MM.1S (cell line): ENCODE data around the gene IFIT1.

Experiments used
- DNase-seq: peaks from one replicate; pipeline ENCODE4 v3.0.0-alpha.2; 2015
- H2AFZ ChIP-seq: fragments of 300-600 bp; sonication (generic); 2 replicates; pipeline ENCODE4 v1.6.0; 2016; ENCODE audit warnings: antibody characterized with exemption, low read length
- H3F3A ChIP-seq: fragments of 300-600 bp; sonication (generic); 2 replicates; pipeline ENCODE4 v1.6.1; 2016; ENCODE audit warnings: mild to moderate bottlenecking, antibody characterized with exemption, low read length, moderate library complexity, mixed read lengths; ENCODE audit not compliant: insufficient read depth
- H3K27ac ChIP-seq: fragments of 300-600 bp; sonication (generic); 2 replicates; pipeline ENCODE4 v1.5.1; 2016; ENCODE audit warnings: mild to moderate bottlenecking, low read length
- H3K27me3 ChIP-seq: fragments of 300-600 bp; sonication (generic); replicated peaks from 2 replicates; pipeline ENCODE4 v1.6.0; 2016; ENCODE audit warnings: low read length; ENCODE audit not compliant: insufficient read depth
- H3K36me3 ChIP-seq: fragments of 300-600 bp; sonication (generic); replicated peaks from 2 replicates; pipeline ENCODE4 v1.6.1; 2016; ENCODE audit warnings: mild to moderate bottlenecking, low read length, mixed read lengths; ENCODE audit not compliant: insufficient read depth
- H3K4me1 ChIP-seq: fragments of 300-600 bp; sonication (generic); 2 replicates; pipeline ENCODE4 v1.6.1; 2016; ENCODE audit warnings: low read length, mixed read lengths
- H3K4me2 ChIP-seq: fragments of 300-600 bp; sonication (generic); 2 replicates; pipeline ENCODE4 v1.6.0; 2016; ENCODE audit warnings: low read depth, low read length
- H3K4me3 ChIP-seq: fragments of 300-600 bp; sonication (generic); 2 replicates; pipeline ENCODE4 v1.5.1; 2016; ENCODE audit warnings: low read length, mixed read lengths
- H3K79me2 ChIP-seq: fragments of 300-600 bp; sonication (generic); 2 replicates; pipeline ENCODE4 v1.6.1; 2016; ENCODE audit warnings: mixed run types, low read length, mixed read lengths
- H3K9ac ChIP-seq: fragments of 300-600 bp; sonication (generic); 2 replicates; pipeline ENCODE4 v1.6.1; 2016; ENCODE audit warnings: low read length, mixed read lengths
- H3K9me2 ChIP-seq: fragments of 300-600 bp; sonication (generic); replicated peaks from 2 replicates; pipeline ENCODE4 v1.6.1; 2016; ENCODE audit warnings: mild to moderate bottlenecking, low read length, mixed read lengths; ENCODE audit not compliant: insufficient read depth
- H3K9me3 ChIP-seq: fragments of 300-600 bp; sonication (generic); replicated peaks from 2 replicates; pipeline ENCODE4 v1.6.1; 2016; ENCODE audit warnings: mild to moderate bottlenecking, low read length, mixed read lengths; ENCODE audit not compliant: insufficient read depth
- H4K20me1 ChIP-seq: fragments of 300-600 bp; sonication (generic); 2 replicates; pipeline ENCODE4 v1.6.1; 2016; ENCODE audit warnings: mild to moderate bottlenecking, low read length, moderate library complexity, mixed read lengths; ENCODE audit not compliant: insufficient read depth
- CTCF ChIP-seq: fragments of 300-600 bp; sonication (generic); IDR thresholded peaks from 2 replicates; pipeline ENCODE4 v1.5.1; 2016; ENCODE audit warnings: antibody characterized with exemption, low read length, mixed read lengths
- EZH2 ChIP-seq: fragments of 300-600 bp; sonication (generic); optimal IDR thresholded peaks from 2 replicates; pipeline ENCODE3; 2017; ENCODE audit warnings: low read depth, mild to moderate bottlenecking, antibody characterized with exemption, low read length, mixed read lengths
- EZH2phosphoT487 ChIP-seq: fragments of 300-600 bp; sonication (generic); IDR thresholded peaks from 2 replicates; pipeline ENCODE4 v1.6.1; 2018; ENCODE audit warnings: antibody characterized with exemption, low read length

The IFIT1 gene

DNA sequence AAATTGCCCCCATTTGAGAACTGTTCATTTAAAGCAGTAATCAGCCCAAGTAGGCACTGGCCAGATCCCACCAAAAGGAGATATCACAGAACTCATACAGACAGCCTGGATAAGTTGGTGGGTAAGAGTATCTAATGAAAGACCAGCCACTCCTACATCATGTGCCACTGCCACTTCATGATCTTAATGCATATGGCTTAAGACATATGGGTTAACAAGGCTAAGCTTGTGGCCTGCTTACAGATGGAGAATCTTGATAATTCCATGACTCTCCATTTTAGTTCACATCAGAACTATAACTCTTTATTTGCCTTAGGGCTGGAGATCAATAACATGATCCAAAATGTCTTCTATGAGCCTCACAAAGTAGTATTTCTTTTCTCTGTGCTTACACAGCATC, 21.3 kb upstream of the IFIT1 start:
- DNase-seq = no peak

DNA sequence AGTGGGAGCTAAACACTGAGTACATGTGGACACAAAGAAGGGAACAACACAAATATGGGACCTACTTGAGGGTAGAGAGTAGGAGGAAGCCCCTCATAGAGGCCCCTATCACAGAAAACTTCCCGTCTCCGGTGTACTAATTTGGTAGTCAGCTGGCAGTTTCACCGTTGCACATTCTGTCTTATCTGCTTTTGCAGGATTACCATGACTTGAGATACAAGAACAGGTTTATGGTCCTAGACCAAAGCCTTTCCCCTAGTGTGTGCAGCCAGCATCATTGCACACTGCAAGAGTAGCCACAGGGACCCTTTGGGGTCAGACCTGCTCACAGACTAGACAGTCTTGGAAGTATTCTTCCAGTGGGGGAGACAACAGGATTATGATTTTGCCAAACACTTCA, 20.4 kb upstream of the IFIT1 start:
- Histone ChIP-seq H3K36me3 (no peaks in the 10 kb centered on the region), H3K9me3 (no peaks in the 10 kb centered on the region)

More for the DNA sequence above, 21.3 kb upstream of the IFIT1 start:
- peaks cover 11% of the 10 kb centered on the region for H3F3A ChIP-seq
- H3K4me3 ChIP-seq = no peak overlapping the region
- H3K4me1 ChIP-seq = peaks cover 25% of the 10 kb centered on the region
- no peaks in the 10 kb centered on the region for H4K20me1 ChIP-seq
- no peak overlapping the region for H3K27ac ChIP-seq
- no peaks in the 10 kb centered on the region for H3K9me3 ChIP-seq
- TF ChIP-seq CTCF = no peak
- no peak for TF ChIP-seq EZH2
- TF ChIP-seq EZH2phosphoT487 = no peak
- no peaks in the 10 kb centered on the region for H3K9me2 ChIP-seq
- H3K27me3 ChIP-seq = no peaks in the 10 kb centered on the region
- no peak overlapping the region for H3K9ac ChIP-seq
- H3K4me2 ChIP-seq = no peak overlapping the region
- H2AFZ ChIP-seq = no peak overlapping the region
- H3K36me3 ChIP-seq = no peaks in the 10 kb centered on the region
- H3K79me2 ChIP-seq = no peaks in the 10 kb centered on the region

DNA sequence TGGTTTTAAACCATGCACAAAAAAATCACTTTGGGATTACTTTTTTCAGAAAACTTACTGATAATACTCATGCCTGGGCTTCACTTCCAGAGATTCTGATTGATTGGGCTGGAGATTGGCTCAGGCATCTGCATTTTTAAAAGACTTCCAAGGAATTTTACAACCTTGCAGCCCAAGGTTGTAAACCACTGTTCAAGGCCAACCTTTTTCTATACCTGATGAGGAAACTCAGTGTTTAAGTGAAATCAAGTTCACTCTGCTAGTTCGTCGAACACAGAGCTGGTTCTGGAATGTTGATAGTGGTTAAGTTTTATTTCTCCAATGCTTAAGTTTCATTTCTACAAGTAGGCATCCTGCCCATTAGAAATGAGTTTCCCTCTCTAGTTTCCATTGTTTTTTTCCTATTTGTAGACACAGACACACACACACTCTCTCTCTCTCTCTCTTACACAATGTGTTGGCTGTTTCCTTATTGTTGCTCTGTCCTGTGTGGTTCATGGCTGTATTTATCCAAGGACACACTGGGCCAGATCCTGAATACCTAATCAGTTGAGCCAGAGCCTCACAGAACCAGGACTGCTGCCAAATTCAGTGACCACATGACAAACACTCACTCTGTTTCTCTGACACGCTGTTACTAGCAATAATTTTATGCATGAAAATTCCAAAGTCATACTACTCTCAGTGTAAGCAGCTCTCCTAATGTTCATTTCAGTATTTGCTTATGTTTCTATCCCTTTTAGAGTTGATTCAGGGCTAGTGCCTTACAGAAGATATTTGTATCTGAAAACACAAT, 18.3 kb upstream of the IFIT1 start:
- Histone ChIP-seq H3F3A (no peaks in the 10 kb centered on the region), H2AFZ (no peak overlapping the region)
- DNase-seq = no peak

More for the DNA sequence above, 20.4 kb upstream of the IFIT1 start:
- H2AFZ ChIP-seq = no peak overlapping the region
- no peak overlapping the region for H3K27ac ChIP-seq
- H3K4me3 ChIP-seq = no peak overlapping the region
- no peak overlapping the region for H3K9ac ChIP-seq
- no peak for DNase-seq
- H3K4me1 ChIP-seq = peaks cover 25% of the 10 kb centered on the region
- no peaks in the 10 kb centered on the region for H4K20me1 ChIP-seq
- H3K79me2 ChIP-seq = no peaks in the 10 kb centered on the region
- no peaks in the 10 kb centered on the region for H3K9me2 ChIP-seq
- H3F3A ChIP-seq = peaks cover 11% of the 10 kb centered on the region
- H3K4me2 ChIP-seq = no peak overlapping the region
- H3K27me3 ChIP-seq = no peaks in the 10 kb centered on the region
- TF ChIP-seq EZH2 = no peak
- no peak for TF ChIP-seq CTCF
- no peak for TF ChIP-seq EZH2phosphoT487

GRCh38 chr10:89374713-89375141, 17.7 kb upstream of the IFIT1 start:
- Histone ChIP-seq H3K4me1 (0 out of 2 replicates have a peak, but pooled peaks cover under 1% of the 10 kb centered on the region), H3F3A (no peaks in the 10 kb centered on the region), H3K9me2 (no peaks in the 10 kb centered on the region), H3K27ac (no peak overlapping the region), H3K9ac (no peak overlapping the region), H3K4me3 (no peak overlapping the region), H3K79me2 (no peaks in the 10 kb centered on the region), H3K27me3 (no peaks in the 10 kb centered on the region), H3K36me3 (no peaks in the 10 kb centered on the region), H4K20me1 (no peaks in the 10 kb centered on the region), H3K9me3 (no peaks in the 10 kb centered on the region), H2AFZ (no peak overlapping the region), H3K4me2 (no peak overlapping the region)
- no peak for DNase-seq
- TF ChIP-seq EZH2phosphoT487 (no peak), EZH2 (no peak), CTCF (no peak)

More for the DNA sequence above, 18.3 kb upstream of the IFIT1 start:
- Histone ChIP-seq H3K4me2 (no peak overlapping the region), H4K20me1 (no peaks in the 10 kb centered on the region), H3K79me2 (no peaks in the 10 kb centered on the region), H3K4me3 (no peak overlapping the region), H3K36me3 (no peaks in the 10 kb centered on the region), H3K9ac (no peak overlapping the region), H3K9me3 (no peaks in the 10 kb centered on the region), H3K9me2 (no peaks in the 10 kb centered on the region), H3K27me3 (no peaks in the 10 kb centered on the region), H3K27ac (no peak overlapping the region), H3K4me1 (peaks cover 6% of the 10 kb centered on the region)
- TF ChIP-seq EZH2 (no peak), EZH2phosphoT487 (no peak)
